H9 (cell line): ENCODE results near the gene NCOA1. TPM values are rescaled to one million over a fixed set of nuclear protein-coding genes. Genes with fewer than 3 reads are reported as not detected.

Experiments
- DNase-seq: peaks from one replicate; pipeline ENCODE4 v3.0.0-alpha.2; 2017
- H2AFZ ChIP-seq: one replicate; pipeline ENCODE4 v1.6.1; 2013; ENCODE audit warnings: mild to moderate bottlenecking, low read length, control low read depth, moderate library complexity
- H2AK5ac ChIP-seq: 2 replicates; pipeline ENCODE4 v1.6.1; 2013; ENCODE audit warnings: low read length, control low read depth, mixed read lengths; ENCODE audit not compliant: insufficient read length
- H2BK120ac ChIP-seq: one replicate; pipeline ENCODE4 v1.6.1; 2013; ENCODE audit warnings: low read depth, mild to moderate bottlenecking, low read length, control low read depth, inconsistent platforms; ENCODE audit not compliant: poor library complexity, severe bottlenecking
- H2BK12ac ChIP-seq: 2 replicates; pipeline ENCODE4 v1.6.1; 2013; ENCODE audit warnings: low read length, control low read depth, mixed read lengths, low read depth; ENCODE audit not compliant: insufficient read length
- H2BK15ac ChIP-seq: 2 replicates; pipeline ENCODE4 v1.6.1; 2013; ENCODE audit warnings: low read depth, low read length, control low read depth
- H2BK20ac ChIP-seq: one replicate; pipeline ENCODE4 v1.6.1; 2013; ENCODE audit warnings: low read depth, mild to moderate bottlenecking, low read length, control low read depth, inconsistent platforms; ENCODE audit not compliant: poor library complexity, severe bottlenecking
- H2BK5ac ChIP-seq: 2 replicates; pipeline ENCODE4 v1.6.1; 2013; ENCODE audit warnings: low read length, control low read depth, mixed read lengths; ENCODE audit not compliant: insufficient read length
- H3K14ac ChIP-seq: 2 replicates; pipeline ENCODE4 v1.6.1; 2013; ENCODE audit warnings: low read length, control low read depth; ENCODE audit not compliant: insufficient read depth
- H3K18ac ChIP-seq: 2 replicates; pipeline ENCODE4 v1.6.1; 2013; ENCODE audit warnings: low read depth, mild to moderate bottlenecking, mixed read lengths, low read length, control low read depth; ENCODE audit not compliant: insufficient read length
- H3K23ac ChIP-seq: 2 replicates; pipeline ENCODE4 v1.6.1; 2013; ENCODE audit warnings: low read length, control low read depth, mixed read lengths, low read depth; ENCODE audit not compliant: insufficient read length
- H3K23me2 ChIP-seq: 2 replicates; pipeline ENCODE4 v1.6.1; 2013; ENCODE audit warnings: low read depth, mild to moderate bottlenecking, mixed read lengths, low read length, control low read depth; ENCODE audit not compliant: insufficient read length, poor library complexity, severe bottlenecking
- H3K27ac ChIP-seq: 2 replicates; pipeline ENCODE4 v1.5.1; 2013; ENCODE audit warnings: low read length, control low read depth, mixed read lengths, low read depth; ENCODE audit not compliant: insufficient read length
- H3K27me3 ChIP-seq: 2 replicates; pipeline ENCODE4 v1.6.1; 2013; ENCODE audit warnings: low read length, control low read depth, inconsistent platforms; ENCODE audit not compliant: insufficient read depth
- H3K4ac ChIP-seq: 2 replicates; pipeline ENCODE4 v1.6.1; 2013; ENCODE audit warnings: low read depth, mild to moderate bottlenecking, control low read depth, inconsistent platforms, low read length, moderate library complexity
- H3K4me1 ChIP-seq: 2 replicates; pipeline ENCODE4 v1.6.1; 2013; ENCODE audit warnings: low read length, control low read depth, inconsistent platforms; ENCODE audit not compliant: insufficient read depth
- H3K4me2 ChIP-seq: 2 replicates; pipeline ENCODE4 v1.6.1; 2013; ENCODE audit warnings: low read length, control low read depth, mixed read lengths; ENCODE audit not compliant: insufficient read length, insufficient read depth
- H3K56ac ChIP-seq: 2 replicates; pipeline ENCODE4 v1.6.1; 2013; ENCODE audit warnings: low read depth, mild to moderate bottlenecking, mixed read lengths, low read length, control low read depth; ENCODE audit not compliant: insufficient read length
- H3K79me1 ChIP-seq: 2 replicates; pipeline ENCODE4 v1.6.1; 2013; ENCODE audit warnings: low read depth, mild to moderate bottlenecking, moderate library complexity, low read length, control low read depth, inconsistent platforms; ENCODE audit not compliant: insufficient read depth, poor library complexity, severe bottlenecking
- H3K79me2 ChIP-seq: 2 replicates; pipeline ENCODE4 v1.6.1; 2013; ENCODE audit warnings: low read length, control low read depth, inconsistent platforms; ENCODE audit not compliant: insufficient read depth
- H3K9ac ChIP-seq: 2 replicates; pipeline ENCODE4 v1.6.1; 2013; ENCODE audit warnings: low read length, control low read depth, mixed read lengths; ENCODE audit not compliant: insufficient read length; ENCODE audit errors: extremely low read depth
- H3K9me3 ChIP-seq: one replicate; pipeline ENCODE4 v1.6.1; 2013; ENCODE audit warnings: low read depth, low read length, inconsistent platforms; ENCODE audit not compliant: control insufficient read depth
- H3T11ph ChIP-seq: one replicate; pipeline ENCODE4 v1.6.1; 2013; ENCODE audit warnings: mild to moderate bottlenecking, low read length, control low read depth, inconsistent platforms
- H4K20me1 ChIP-seq: one replicate; pipeline ENCODE4 v1.6.1; 2013; ENCODE audit not compliant: control insufficient read depth, insufficient read length, insufficient read depth
- H4K5ac ChIP-seq: 2 replicates; pipeline ENCODE4 v1.6.1; 2013; ENCODE audit warnings: low read depth, mild to moderate bottlenecking, mixed read lengths, low read length, control low read depth; ENCODE audit not compliant: insufficient read length
- H4K8ac ChIP-seq: replicated peaks from 2 replicates; pipeline ENCODE4 v1.6.1; 2013; ENCODE audit warnings: low read length, control low read depth, mixed read lengths, low read depth; ENCODE audit not compliant: insufficient read length
- H4K91ac ChIP-seq: 2 replicates; pipeline ENCODE4 v1.6.1; 2013; ENCODE audit warnings: low read depth, mild to moderate bottlenecking, moderate library complexity, mixed read lengths, low read length, control low read depth; ENCODE audit not compliant: insufficient read length
- H3K27ac Mint-ChIP-seq, 3 experiments: 2 replicates in 2 of 3; 3 replicates in 1 of 3; pipeline ENCODE4 v1.8.0; 2020 to 2021; ENCODE audit warnings: mixed read lengths in 3 of 3, mild to moderate bottlenecking in 1 of 3, moderate library complexity in 1 of 3
- H3K27me3 Mint-ChIP-seq: 2 replicates; pipeline ENCODE4 v1.8.0; 2021; ENCODE audit warnings: low read depth, mild to moderate bottlenecking, moderate library complexity, mixed read lengths
- H3K36me3 Mint-ChIP-seq, 3 experiments: 2 replicates in 2 of 3; 3 replicates in 1 of 3; pipeline ENCODE4 v1.8.0; 2020 to 2021; ENCODE audit warnings: low read depth in 3 of 3, mixed read lengths in 3 of 3; ENCODE audit not compliant: insufficient read depth in 1 of 3
- H3K4me1 Mint-ChIP-seq, 2 experiments: 2 replicates each; pipeline ENCODE4 v1.8.0; 2020; ENCODE audit warnings: mixed read lengths in 2 of 2
- H3K4me3 Mint-ChIP-seq, 2 experiments: 2 replicates in 1 of 2; 3 replicates in 1 of 2; pipeline ENCODE4 v1.8.0; 2020 to 2021; ENCODE audit warnings: mild to moderate bottlenecking in 2 of 2, mixed read lengths in 2 of 2, moderate library complexity in 1 of 2
- H3K9me3 Mint-ChIP-seq, 2 experiments: 2 replicates in 1 of 2; 3 replicates in 1 of 2; pipeline ENCODE4 v1.8.0; 2020; ENCODE audit warnings: mild to moderate bottlenecking in 2 of 2, mixed read lengths in 2 of 2, moderate library complexity in 1 of 2
- CTCF ChIP-seq: fragments of 200-600 bp; sonication (generic); conservative IDR thresholded peaks from 3 replicates; pipeline ENCODE4 v1.8.0; 2021; ENCODE audit warnings: antibody characterized with exemption, mild to moderate bottlenecking
- WGBS: extraction: QIAGEN DNeasy Blood & Tissue Kit; methylation state at CpG from one replicate; pipeline ENCODE4 v1.1.7; 2013; ENCODE audit warnings: missing lambda C conversion rate, low lambda C conversion rate, mixed read lengths; ENCODE audit not compliant: insufficient read length; ENCODE audit errors: extremely low coverage; 5-methylcytosine and 5-hydroxymethylcytosine counted together
- total RNA-seq: library from RNA; stranded (reverse); gene quantifications from 2 replicates; pipeline ENCODE4 v1.2.1, GENCODE V29; 2021

NCOA1 gene
- total RNA-seq, 1 experiment from 2014 or later = 14.8 TPM

DNA sequence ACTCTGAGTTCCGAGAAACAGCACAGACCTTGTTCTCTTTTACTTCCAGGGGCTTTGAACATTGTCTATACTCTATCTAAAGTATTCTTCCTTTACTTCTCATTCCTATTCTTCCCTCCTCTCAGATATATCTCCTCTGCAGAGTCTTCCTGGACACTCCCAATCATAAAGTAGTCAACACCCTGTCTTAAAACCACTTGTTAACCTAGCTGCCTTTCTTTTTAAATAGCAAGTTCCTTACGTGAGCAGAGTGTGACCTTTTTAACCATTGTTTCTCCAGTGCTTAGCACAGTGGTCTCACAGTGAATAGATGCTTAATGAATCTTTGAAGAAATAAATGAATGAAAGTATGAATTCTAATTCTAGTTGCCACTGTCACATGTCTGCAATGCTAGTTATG is 254.8 kb downstream of the NCOA1 start:
- Mint-ChIP-seq H3K4me1 (peaks cover 2 to 5% of the 10 kb centered on the region in 2 experiments; a peak in 3 of 4 replicates), H3K36me3 (no peaks in the 10 kb centered on the region), H3K9me3 (no peaks in the 10 kb centered on the region), H3K27me3 (no peaks in the 10 kb centered on the region), H3K4me3 (no peak overlapping the region), H3K27ac (no peak overlapping the region)
- Histone ChIP-seq H3K27ac (no peak overlapping the region), H3K4ac (no peak overlapping the region), H3K79me1 (no peaks in the 10 kb centered on the region), H3K4me1 (no peaks in the 10 kb centered on the region), H4K91ac (no peak overlapping the region), H3K9ac (no peak overlapping the region), H2BK120ac (no peak overlapping the region), H3K4me2 (no peak overlapping the region), H3T11ph (no peak overlapping the region), H4K5ac (no peak overlapping the region), H2AFZ (no peak overlapping the region), H3K23ac (no peak overlapping the region), H3K23me2 (no peaks in the 10 kb centered on the region), H3K18ac (no peak overlapping the region), H2BK15ac (no peak overlapping the region), H3K56ac (no peak overlapping the region), H4K8ac (no peak overlapping the region), H3K79me2 (no peaks in the 10 kb centered on the region), H3K9me3 (no peaks in the 10 kb centered on the region), H2AK5ac (no peak overlapping the region), H2BK12ac (no peak overlapping the region), H2BK5ac (no peak overlapping the region), H4K20me1 (no peaks in the 10 kb centered on the region), H3K27me3 (no peaks in the 10 kb centered on the region), H3K14ac (no peak overlapping the region), H2BK20ac (no peak overlapping the region)
- TF ChIP-seq CTCF = no peak
- no CpG with 5 or more reads among the region's 2 CpGs for WGBS
- DNase-seq = no peak
